Measurements from ENCODE around the gene LUM.

LUM gene

GRCh38 chr12:91126516-91126915 is 15.2 kb upstream of the LUM start:
- no peak overlapping the region for H3K4me3 ChIP-seq (ENCODE audit: low read depth, low read length)
- TF ChIP-seq CTCF (IDR thresholded peaks at IDR 0.05; ENCODE audit: low read depth, low read length) = no peak

- no peak for TF ChIP-seq CTCF (IDR thresholded peaks at IDR 0.05; ENCODE audit: low read depth, low read length)
- no peak overlapping the region for H3K4me3 ChIP-seq (ENCODE audit: low read depth, low read length)
Observed at GRCh38 chr12:91123236-91123916, 12.1 kb upstream of the LUM start.

GRCh38 chr12:91120781-91121180 is 9.5 kb upstream of the LUM start:
- TF ChIP-seq CTCF (IDR thresholded peaks at IDR 0.05; ENCODE audit: low read depth, low read length) = no peak
- H3K4me3 ChIP-seq (ENCODE audit: low read depth, low read length) = no peak overlapping the region

- H3K4me3 ChIP-seq (ENCODE audit: low read depth, low read length) = no peak overlapping the region
- no peak for TF ChIP-seq CTCF (IDR thresholded peaks at IDR 0.05; ENCODE audit: low read depth, low read length)
Observed at GRCh38 chr12:91119089-91119488, 7.8 kb upstream of the LUM start.

GRCh38 chr12:91113621-91114020 is 2.3 kb upstream of the LUM start:
- no peak for TF ChIP-seq CTCF (IDR thresholded peaks at IDR 0.05; ENCODE audit: low read depth, low read length)
- no peak overlapping the region for H3K4me3 ChIP-seq (ENCODE audit: low read depth, low read length)

GRCh38 chr12:91110311-91110924 is 876 bp downstream of the LUM start:
- peak overlapping the region; percentile 63 for H3K4me3 ChIP-seq (ENCODE audit: low read depth, low read length)
- no peak for TF ChIP-seq CTCF (IDR thresholded peaks at IDR 0.05; ENCODE audit: low read depth, low read length)

- H3K4me3 ChIP-seq (ENCODE audit: low read depth, low read length) = peak overlapping the region; percentile 63
- TF ChIP-seq CTCF (IDR thresholded peaks at IDR 0.05; ENCODE audit: low read depth, low read length) = no peak
Observed at GRCh38 chr12:91109581-91110310, 1.5 kb downstream of the LUM start.
